ENCODE data around the gene DHCR24. TPM values are rescaled to one million over a fixed set of nuclear protein-coding genes. Genes with fewer than 3 reads are reported as not detected.

The DHCR24 gene
- total RNA-seq, 4 donors from 2014 or later, result 148 to 231 (median 219) TPM

GRCh38 chr1:54812801-54813484, 74.1 kb downstream of the DHCR24 start:
- H3K9me3 ChIP-seq, result no peaks in the 10 kb centered on the region
- no peak for DNase-seq (ENCODE audit: low spot score in 2 of 2)
- no peaks in the 10 kb centered on the region for H3K4me1 ChIP-seq
- 74 to 77% methylated on average over 13 of the region's 13 CpGs for WGBS, 2 donors
- no peak overlapping the region for H3K27ac ChIP-seq
- H3K36me3 ChIP-seq, result no peaks in the 10 kb centered on the region
- H3K27me3 ChIP-seq, result no peaks in the 10 kb centered on the region
- no peak overlapping the region for H3K4me3 ChIP-seq
- TF ChIP-seq EP300 (IDR thresholded peaks at IDR 0.05) (no peak), CTCF (IDR thresholded peaks at IDR 0.05) (no peak), POLR2A (IDR thresholded peaks at IDR 0.05) (no peak)

- DNase-seq (ENCODE audit: low spot score in 2 of 2), result no peak
- Histone ChIP-seq H3K9me3 (no peaks in the 10 kb centered on the region), H3K27me3 (no peaks in the 10 kb centered on the region), H3K27ac (no peak overlapping the region), H3K4me3 (no peak overlapping the region), H3K36me3 (no peaks in the 10 kb centered on the region), H3K4me1 (no peaks in the 10 kb centered on the region)
- 82% methylated on average over 13 to 16 of the region's 18 CpGs for WGBS, 2 donors
- no peak for TF ChIP-seq CTCF (IDR thresholded peaks at IDR 0.05)
- no peak for TF ChIP-seq POLR2A (IDR thresholded peaks at IDR 0.05)
- TF ChIP-seq EP300 (IDR thresholded peaks at IDR 0.05), result no peak
Measured at GRCh38 chr1:54811739-54812655, 75.0 kb downstream of the DHCR24 start.

- no peaks in the 10 kb centered on the region for H3K36me3 ChIP-seq
- H3K27me3 ChIP-seq, result no peaks in the 10 kb centered on the region
- no peak overlapping the region for H3K4me3 ChIP-seq
- WGBS, 2 donors, result 82 to 87% methylated on average over 5 of the region's 5 CpGs
- no peaks in the 10 kb centered on the region for H3K9me3 ChIP-seq
- no peak for DNase-seq (ENCODE audit: low spot score in 2 of 2)
- TF ChIP-seq POLR2A (IDR thresholded peaks at IDR 0.05) (no peak), CTCF (IDR thresholded peaks at IDR 0.05) (no peak), EP300 (IDR thresholded peaks at IDR 0.05) (no peak)
- H3K27ac ChIP-seq, result no peak overlapping the region
- no peaks in the 10 kb centered on the region for H3K4me1 ChIP-seq
Measured at GRCh38 chr1:54811066-54811465, 75.9 kb downstream of the DHCR24 start.

- Histone ChIP-seq H3K36me3 (no peaks in the 10 kb centered on the region), H3K9me3 (no peaks in the 10 kb centered on the region), H3K27ac (no peak overlapping the region), H3K27me3 (no peaks in the 10 kb centered on the region), H3K4me1 (no peaks in the 10 kb centered on the region), H3K4me3 (no peak overlapping the region)
- 31 to 35% methylated on average over 13 of the region's 13 CpGs for WGBS, 2 donors
- DNase-seq (ENCODE audit: low spot score in 2 of 2), result peak in 1 of 2 donors; percentile 59
- TF ChIP-seq CTCF (IDR thresholded peaks at IDR 0.05), result peak; percentile 53 to 87 (median 73)
- TF ChIP-seq EP300 (IDR thresholded peaks at IDR 0.05), result no peak
- TF ChIP-seq POLR2A (IDR thresholded peaks at IDR 0.05), result no peak
Measured at GRCh38 chr1:54810153-54810942, 76.6 kb downstream of the DHCR24 start.
